C4-2B (cell line): Measurements from ENCODE around the gene EI24.

Experiments used
- ZFX ChIP-seq: fragments of 450-650 bp; IDR thresholded peaks from 2 replicates; pipeline ENCODE4 v1.6.1; 2017
- TF ChIP-seq, protein P1 (sequence below): fragments of 450-650 bp; conservative IDR thresholded peaks from 2 replicates; pipeline ENCODE4 v1.5.1; 2017; ENCODE audit warnings: mild to moderate bottlenecking

DNA sequence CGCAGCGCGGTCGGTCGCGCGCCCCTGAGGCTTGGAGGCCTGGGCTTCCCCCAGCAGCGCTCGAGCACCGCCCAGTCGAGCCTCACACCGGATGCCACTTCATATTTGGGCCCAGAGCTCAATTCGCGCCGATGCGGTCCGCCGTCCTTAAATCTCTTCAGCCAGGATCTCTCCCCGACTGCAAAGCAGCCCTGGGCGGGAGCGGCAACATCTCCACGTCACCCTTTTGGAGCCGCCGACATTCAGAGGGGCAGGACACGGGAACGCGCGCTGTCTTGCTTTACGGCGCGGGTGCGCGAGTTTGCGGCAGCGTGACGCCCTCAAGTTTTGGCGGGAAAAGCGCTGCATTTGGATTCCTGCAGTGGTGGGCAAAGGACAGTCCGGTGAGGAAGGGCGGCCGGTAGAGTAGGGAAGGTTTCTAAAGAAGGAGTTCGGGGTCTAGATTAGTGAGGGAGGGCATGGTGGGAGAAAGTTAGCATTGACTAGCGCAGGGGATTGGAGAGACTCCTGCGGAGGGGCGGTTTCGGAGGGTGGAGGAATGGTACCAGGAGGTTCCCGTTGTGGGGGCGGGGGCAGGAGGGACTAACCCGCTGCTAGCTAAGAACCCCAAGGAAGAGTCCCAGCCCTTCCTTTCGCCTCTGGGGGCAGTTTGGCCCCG lies 56.5 kb downstream of the EI24 start:
- TF ChIP-seq, protein P1, sequence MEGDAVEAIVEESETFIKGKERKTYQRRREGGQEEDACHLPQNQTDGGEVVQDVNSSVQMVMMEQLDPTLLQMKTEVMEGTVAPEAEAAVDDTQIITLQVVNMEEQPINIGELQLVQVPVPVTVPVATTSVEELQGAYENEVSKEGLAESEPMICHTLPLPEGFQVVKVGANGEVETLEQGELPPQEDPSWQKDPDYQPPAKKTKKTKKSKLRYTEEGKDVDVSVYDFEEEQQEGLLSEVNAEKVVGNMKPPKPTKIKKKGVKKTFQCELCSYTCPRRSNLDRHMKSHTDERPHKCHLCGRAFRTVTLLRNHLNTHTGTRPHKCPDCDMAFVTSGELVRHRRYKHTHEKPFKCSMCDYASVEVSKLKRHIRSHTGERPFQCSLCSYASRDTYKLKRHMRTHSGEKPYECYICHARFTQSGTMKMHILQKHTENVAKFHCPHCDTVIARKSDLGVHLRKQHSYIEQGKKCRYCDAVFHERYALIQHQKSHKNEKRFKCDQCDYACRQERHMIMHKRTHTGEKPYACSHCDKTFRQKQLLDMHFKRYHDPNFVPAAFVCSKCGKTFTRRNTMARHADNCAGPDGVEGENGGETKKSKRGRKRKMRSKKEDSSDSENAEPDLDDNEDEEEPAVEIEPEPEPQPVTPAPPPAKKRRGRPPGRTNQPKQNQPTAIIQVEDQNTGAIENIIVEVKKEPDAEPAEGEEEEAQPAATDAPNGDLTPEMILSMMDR = no peak
- TF ChIP-seq ZFX = peak; percentile 97
